GM18519 (cell line): ENCODE measurements around the gene SLC8A2.

Source experiments
- ATAC-seq: cut with Tn5 transposase; IDR thresholded peaks from one replicate; pipeline ENCODE4 v1.9.1; 2021; ENCODE audit warnings: mild to moderate bottlenecking, moderate library complexity; ENCODE audit not compliant: unreplicated experiment, low FRiP score

SLC8A2 gene

GRCh38 chr19:47506459-47506858, 34.8 kb upstream of the SLC8A2 start:
- ATAC-seq: no peak

GRCh38 chr19:47505506-47505905, 33.8 kb upstream of the SLC8A2 start:
- ATAC-seq: no peak

GRCh38 chr19:47503826-47504150, 32.1 kb upstream of the SLC8A2 start:
- ATAC-seq: no peak

GRCh38 chr19:47503130-47503825, 31.6 kb upstream of the SLC8A2 start:
- no peak for ATAC-seq

GRCh38 chr19:47499863-47500830, 28.5 kb upstream of the SLC8A2 start:
- ATAC-seq: no peak

- ATAC-seq: no peak
Measured at GRCh38 chr19:47499371-47499770, 27.7 kb upstream of the SLC8A2 start.

- no peak for ATAC-seq
Measured at GRCh38 chr19:47498561-47498960, 26.9 kb upstream of the SLC8A2 start.

- no peak for ATAC-seq
Measured at GRCh38 chr19:47497821-47498520, 26.3 kb upstream of the SLC8A2 start.

- ATAC-seq: no peak
Measured at GRCh38 chr19:47497050-47497766, 25.5 kb upstream of the SLC8A2 start.

- no peak for ATAC-seq
Measured at GRCh38 chr19:47495478-47496372, 24.0 kb upstream of the SLC8A2 start.

- no peak for ATAC-seq
Measured at GRCh38 chr19:47494729-47495128, 23.0 kb upstream of the SLC8A2 start.

- ATAC-seq: no peak
Measured at GRCh38 chr19:47494211-47494547, 22.5 kb upstream of the SLC8A2 start.

GRCh38 chr19:47493378-47494210, 21.9 kb upstream of the SLC8A2 start:
- no peak for ATAC-seq

- ATAC-seq: no peak
Measured at GRCh38 chr19:47492571-47493377, 21.1 kb upstream of the SLC8A2 start.

- ATAC-seq: no peak
Measured at GRCh38 chr19:47492137-47492533, 20.4 kb upstream of the SLC8A2 start.

- no peak for ATAC-seq
Measured at GRCh38 chr19:47491358-47492136, 19.9 kb upstream of the SLC8A2 start.

- no peak for ATAC-seq
Measured at GRCh38 chr19:47490847-47491246, 19.2 kb upstream of the SLC8A2 start.
